Activated naive CD8-positive, alpha-beta T cell treated with anti-CD3 and anti-CD28 coated beads, Interleukin-2, amount 10 ng/mL, durations not matched to agents 7 days and 5 days (primary cell): ENCODE data around the gene EIF2B2. TPM values are rescaled to one million over a fixed set of nuclear protein-coding genes. Genes with fewer than 3 reads are reported as not detected.

Source experiments
- ATAC-seq: fragments of 150-1000 bp; cut with Tn5 transposase; one replicate; pipeline ENCODE4 v1.10.0; 2021; ENCODE audit warnings: low read depth, moderate library complexity
- POLR2A ChIA-PET: fragments of 350-600 bp; sonication (Branson Sonifier 250); formaldehyde crosslinking; loops from one replicate; lab custom pipeline; 2021; ENCODE audit warnings: antibody characterized with exemption; lab: Charles Lee
- DNase-seq: peaks from one replicate; pipeline ENCODE4 v3.0.0; 2021
- H3K27ac Mint-ChIP-seq: one replicate; pipeline ENCODE4 v1.8.0; 2022; ENCODE audit warnings: mild to moderate bottlenecking, mixed read lengths
- H3K27me3 Mint-ChIP-seq: one replicate; pipeline ENCODE4 v1.8.0; 2022; ENCODE audit warnings: mild to moderate bottlenecking, moderate library complexity, mixed read lengths
- H3K36me3 Mint-ChIP-seq: one replicate; pipeline ENCODE4 v1.8.0; 2021; ENCODE audit warnings: mild to moderate bottlenecking, mixed read lengths
- H3K4me1 Mint-ChIP-seq: one replicate; pipeline ENCODE4 v1.8.0; 2021; ENCODE audit warnings: mixed read lengths
- H3K4me3 Mint-ChIP-seq: one replicate; pipeline ENCODE4 v1.8.0; 2022; ENCODE audit warnings: mild to moderate bottlenecking, moderate library complexity, mixed read lengths
- H3K9me3 Mint-ChIP-seq: one replicate; pipeline ENCODE4 v1.8.0; 2021; ENCODE audit warnings: mixed read lengths
- total RNA-seq, 2 experiments: library from RNA; stranded (reverse); gene quantifications; one replicate each; pipeline ENCODE4 v1.2.3, GENCODE V29; 2021

Gene EIF2B2
- total RNA-seq, 2 experiments from 2014 or later, result 35.4 to 37.2 TPM

DNA sequence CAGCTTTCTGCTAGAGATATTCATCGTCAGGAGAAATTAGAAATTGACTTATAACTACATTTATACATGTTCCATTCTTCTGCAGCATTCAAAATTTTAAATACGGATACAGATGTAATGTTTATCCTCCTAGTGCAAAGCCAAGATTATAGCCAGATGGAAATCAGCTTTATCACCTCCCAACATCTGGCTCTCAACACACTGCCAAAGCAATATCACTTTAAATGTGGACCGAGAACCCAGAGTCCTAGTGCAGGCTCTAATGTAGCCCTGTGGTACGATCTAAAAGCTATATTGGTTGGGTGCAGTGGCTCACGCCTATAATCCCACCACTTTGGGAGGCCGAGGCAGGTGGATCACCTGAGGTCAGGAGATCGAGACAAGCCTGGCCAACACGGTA, 42.0 kb downstream of the EIF2B2 start:
- Mint-ChIP-seq H3K27me3 (no peaks in the 10 kb centered on the region), H3K4me1 (peaks cover 9% of the 10 kb centered on the region), H3K27ac (no peak overlapping the region), H3K4me3 (no peak overlapping the region), H3K9me3 (no peaks in the 10 kb centered on the region), H3K36me3 (peaks cover 17% of the 10 kb centered on the region)
- no peak for DNase-seq
- no peak for ATAC-seq
- POLR2A ChIA-PET, result no interaction called here

DNA sequence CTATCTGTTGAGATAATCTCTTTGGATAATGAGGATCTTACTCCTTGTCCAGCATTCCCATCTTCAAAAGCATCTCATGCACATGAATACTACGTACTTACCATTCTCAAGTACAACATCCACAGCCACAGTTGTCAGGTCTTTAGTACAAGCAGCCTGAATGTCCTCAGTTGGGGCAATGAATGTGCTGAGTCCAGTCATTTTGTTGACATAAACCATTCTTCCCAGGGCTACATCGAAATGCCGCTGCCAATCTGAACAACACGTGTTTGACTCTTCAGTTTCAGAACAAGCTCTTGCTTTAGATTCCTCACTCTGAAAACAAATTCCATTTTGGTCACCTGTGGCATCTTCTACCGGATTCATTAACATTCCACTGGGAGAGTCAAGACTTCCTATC, 43.6 kb downstream of the EIF2B2 start:
- no peak for ATAC-seq
- peaks cover 19% of the 10 kb centered on the region for H3K36me3 Mint-ChIP-seq
- DNase-seq, result no peak
- H3K4me1 Mint-ChIP-seq, result peaks cover 18% of the 10 kb centered on the region
- H3K27me3 Mint-ChIP-seq, result no peaks in the 10 kb centered on the region
- H3K27ac Mint-ChIP-seq, result no peak overlapping the region
- no peaks in the 10 kb centered on the region for H3K9me3 Mint-ChIP-seq
- POLR2A ChIA-PET, result no interaction called here
- H3K4me3 Mint-ChIP-seq, result no peak overlapping the region

DNA sequence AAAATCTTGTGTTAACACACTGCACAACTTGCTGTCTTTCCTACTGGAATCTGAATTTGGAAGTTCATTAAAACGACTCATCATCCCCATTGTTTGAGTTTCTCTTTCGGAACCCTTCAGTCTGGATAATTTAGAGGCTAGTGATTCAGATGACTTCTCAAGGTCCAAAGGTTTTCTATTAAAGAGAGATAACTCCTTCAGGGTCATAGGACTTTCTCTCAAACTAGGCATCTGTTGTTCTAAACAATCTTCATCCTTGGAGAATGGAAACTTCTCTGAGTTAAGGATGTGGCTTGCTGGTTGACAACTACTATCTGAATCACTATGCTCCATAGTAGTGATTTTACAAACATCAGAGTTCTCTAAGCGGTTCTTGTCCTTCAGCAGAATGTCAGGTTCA, 44.2 kb downstream of the EIF2B2 start:
- ATAC-seq, result no peak
- DNase-seq, result no peak
- peaks cover 19% of the 10 kb centered on the region for H3K36me3 Mint-ChIP-seq
- no peaks in the 10 kb centered on the region for H3K9me3 Mint-ChIP-seq
- POLR2A ChIA-PET, result no interaction called here
- no peak overlapping the region for H3K27ac Mint-ChIP-seq
- H3K4me1 Mint-ChIP-seq, result peaks cover 22% of the 10 kb centered on the region
- no peaks in the 10 kb centered on the region for H3K27me3 Mint-ChIP-seq
- H3K4me3 Mint-ChIP-seq, result no peak overlapping the region

DNA sequence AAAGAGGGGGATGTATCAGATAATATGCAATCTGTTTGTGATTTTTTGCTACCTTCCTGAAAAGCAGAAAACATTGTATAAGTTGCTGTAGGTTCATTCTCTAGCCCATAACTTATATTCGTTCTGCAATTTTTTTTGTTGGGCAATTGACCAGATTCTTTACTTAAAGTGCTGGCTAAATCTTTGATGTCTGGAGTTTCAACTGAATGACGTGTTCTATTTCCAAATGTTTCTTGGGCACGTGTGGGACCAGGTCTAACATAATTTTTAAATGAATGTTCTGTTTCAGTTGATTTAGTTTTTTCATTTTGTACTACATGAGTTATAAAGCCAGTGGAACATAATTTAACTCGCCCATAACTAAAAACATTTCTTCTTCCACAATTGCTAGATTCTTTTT, 44.8 kb downstream of the EIF2B2 start:
- POLR2A ChIA-PET, result no interaction called here
- H3K27me3 Mint-ChIP-seq, result no peaks in the 10 kb centered on the region
- H3K27ac Mint-ChIP-seq, result no peak overlapping the region
- H3K4me1 Mint-ChIP-seq, result peaks cover 22% of the 10 kb centered on the region
- no peaks in the 10 kb centered on the region for H3K9me3 Mint-ChIP-seq
- no peak for ATAC-seq
- no peak overlapping the region for H3K4me3 Mint-ChIP-seq
- H3K36me3 Mint-ChIP-seq, result peaks cover 21% of the 10 kb centered on the region
- no peak for DNase-seq

DNA sequence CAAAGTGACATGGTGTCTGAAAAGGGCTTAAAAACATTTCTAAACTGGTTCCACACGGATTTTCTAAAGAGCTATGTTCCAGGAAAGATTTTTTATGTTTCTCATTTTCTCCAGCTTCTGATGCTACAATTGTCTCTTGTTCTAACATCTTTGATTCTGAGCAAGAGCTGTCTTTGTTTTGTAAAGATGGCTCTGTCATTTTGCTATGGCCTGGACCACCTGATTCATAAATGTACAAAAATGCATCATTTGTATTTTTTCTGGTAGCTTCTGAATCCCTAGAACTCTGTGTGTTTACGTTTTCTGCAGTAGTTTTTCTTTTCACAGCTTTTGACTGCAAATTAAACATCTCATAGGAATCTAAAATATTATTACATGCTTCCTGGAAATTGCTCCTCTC, 45.4 kb downstream of the EIF2B2 start:
- Mint-ChIP-seq H3K27me3 (no peaks in the 10 kb centered on the region), H3K27ac (no peak overlapping the region), H3K4me3 (no peak overlapping the region), H3K4me1 (peaks cover 26% of the 10 kb centered on the region), H3K36me3 (peaks cover 21% of the 10 kb centered on the region), H3K9me3 (no peaks in the 10 kb centered on the region)
- POLR2A ChIA-PET, result no interaction called here
- ATAC-seq, result no peak
- no peak for DNase-seq

DNA sequence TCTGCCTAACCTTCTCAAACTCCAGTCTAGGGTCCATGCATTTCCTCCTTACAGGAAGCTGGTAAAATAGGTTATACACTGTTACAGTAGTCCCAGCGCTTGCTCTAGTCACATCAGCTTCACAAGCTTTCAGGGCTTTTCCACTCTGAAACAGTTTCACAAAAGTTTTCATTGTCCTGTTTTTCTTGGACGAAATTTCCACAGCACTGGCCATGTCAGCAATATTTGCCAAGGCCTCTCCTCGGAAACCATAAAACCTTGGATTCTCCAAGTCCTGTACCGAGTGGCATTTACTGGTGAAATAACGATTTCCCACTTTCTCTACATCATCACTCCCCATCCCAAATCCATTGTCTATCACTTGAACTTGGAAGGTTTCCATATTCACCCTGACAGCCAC, 46.4 kb downstream of the EIF2B2 start:
- ATAC-seq, result no peak
- no peaks in the 10 kb centered on the region for H3K9me3 Mint-ChIP-seq
- peaks cover 30% of the 10 kb centered on the region for H3K4me1 Mint-ChIP-seq
- H3K27me3 Mint-ChIP-seq, result no peaks in the 10 kb centered on the region
- H3K4me3 Mint-ChIP-seq, result no peak overlapping the region
- H3K36me3 Mint-ChIP-seq, result peaks cover 26% of the 10 kb centered on the region
- DNase-seq, result no peak
- no peak overlapping the region for H3K27ac Mint-ChIP-seq
- POLR2A ChIA-PET, result interaction anchor here (1.1 to 3.8 kb wide), 2 partner anchors 14 to 430 kb away, joined by 3 to 17 read pairs; partner anchors contain the start of gene ACYP1

DNA sequence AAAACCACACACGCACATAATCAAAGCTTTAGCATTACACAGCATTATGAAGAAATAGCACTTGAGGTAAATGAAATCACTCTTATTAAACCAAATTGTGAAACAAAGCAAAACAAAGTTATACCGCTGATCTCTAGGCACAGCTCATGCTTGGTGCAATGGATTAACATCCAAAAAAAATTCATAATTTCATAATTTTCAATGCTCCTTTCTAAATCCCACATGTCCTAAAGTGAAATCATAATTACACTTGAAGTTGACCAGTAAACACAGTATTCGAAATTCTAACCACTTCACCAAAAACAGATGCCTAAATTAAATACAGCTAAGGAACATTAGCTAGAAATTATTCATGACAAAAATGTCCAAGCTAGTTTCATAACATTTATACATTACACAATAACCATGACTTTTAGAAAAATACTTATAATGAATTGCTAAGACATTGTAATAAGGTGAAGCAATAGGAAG, 47.0 kb downstream of the EIF2B2 start:
- DNase-seq (no peak), ATAC-seq (no peak)
- Mint-ChIP-seq H3K4me3 (peak overlapping the region; percentile 90), H3K36me3 (peaks cover 29% of the 10 kb centered on the region), H3K4me1 (peaks cover 29% of the 10 kb centered on the region), H3K27ac (no peak overlapping the region), H3K9me3 (no peaks in the 10 kb centered on the region), H3K27me3 (no peaks in the 10 kb centered on the region)
- POLR2A ChIA-PET, result interaction anchor here (3.8 kb wide), 1 partner anchor 14 kb away, joined by 17 read pairs; the partner anchor contains the start of gene ACYP1

DNA sequence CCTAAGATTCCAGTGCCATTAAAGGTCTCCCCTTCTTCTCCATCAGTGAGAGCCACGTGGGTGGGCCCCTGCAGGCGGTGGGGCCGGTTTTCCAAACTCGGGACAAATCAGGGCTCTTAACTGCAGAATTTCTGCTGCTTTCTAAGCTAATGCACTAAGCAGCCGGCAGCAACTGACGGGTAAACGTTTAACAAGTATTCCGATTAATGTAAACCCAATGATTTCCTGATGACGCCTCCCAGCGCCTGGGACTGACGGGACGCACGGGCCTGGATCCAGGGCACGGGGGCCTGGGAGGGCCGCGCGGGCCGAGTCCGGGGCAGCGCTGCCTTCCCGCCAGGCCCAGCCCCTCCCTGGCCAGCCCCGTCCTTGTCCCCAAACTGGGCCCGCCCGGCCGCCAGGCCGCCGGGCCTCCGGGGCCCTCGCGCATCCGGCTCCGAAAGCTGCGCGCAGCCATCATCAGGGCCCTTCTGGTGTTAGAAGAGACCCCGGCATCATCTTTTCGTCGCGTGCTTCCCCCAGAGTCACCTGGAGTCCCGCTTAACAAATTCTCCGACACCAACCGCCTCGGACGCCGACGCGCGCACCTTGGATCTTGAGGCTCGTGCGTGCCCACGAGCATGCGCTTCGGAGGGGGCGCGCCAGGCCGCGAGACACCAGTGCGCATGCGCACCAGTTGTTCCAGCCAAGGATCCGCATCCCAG, 48.3 kb downstream of the EIF2B2 start, which contains the start of gene MLH3:
Gene MLH3 (minus strand): TSS at position 616 of the 704 bp plus-strand sequence. CDS start 1,812 bp downstream, outside the sequence.
- H3K27ac Mint-ChIP-seq, result peak within 1 kb of the TSS; percentile 82
- peak; percentile 79 for ATAC-seq
- no peaks in the 10 kb centered on the region for H3K27me3 Mint-ChIP-seq
- POLR2A ChIA-PET, result interaction anchor here (1.2 to 3.8 kb wide), 3 partner anchors 11 to 48 kb away, joined by 3 to 17 read pairs (median 4); partner anchors contain the start of gene ACYP1
- H3K4me3 Mint-ChIP-seq, result peak within 1 kb of the TSS; percentile 90
- H3K9me3 Mint-ChIP-seq, result no peaks in the 10 kb centered on the region
- H3K36me3 Mint-ChIP-seq, result peaks cover 37% of the 10 kb centered on the region
- peaks cover 28% of the 10 kb centered on the region for H3K4me1 Mint-ChIP-seq
- DNase-seq, result peak; percentile 85

DNA sequence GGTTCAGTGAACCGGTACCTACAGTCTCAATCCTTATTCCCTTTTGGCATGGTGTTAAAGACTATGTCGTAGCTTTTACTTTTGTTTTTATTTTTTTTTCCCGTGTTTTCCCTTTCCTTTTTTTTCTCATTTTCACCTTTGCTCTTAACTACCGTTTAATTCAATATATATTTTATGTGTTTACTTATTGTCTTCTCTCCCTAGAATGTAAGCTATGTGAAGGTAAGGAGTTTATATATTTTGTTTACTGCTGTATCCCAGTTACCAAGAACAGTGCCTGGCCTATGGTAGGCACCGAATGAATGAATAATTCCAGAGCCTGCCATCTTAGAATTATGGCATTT, 48.8 kb downstream of the EIF2B2 start:
- Mint-ChIP-seq H3K36me3 (peaks cover 36% of the 10 kb centered on the region), H3K9me3 (no peaks in the 10 kb centered on the region), H3K4me3 (peak overlapping the region; percentile 90), H3K4me1 (peaks cover 30% of the 10 kb centered on the region), H3K27ac (peak overlapping the region; percentile 82), H3K27me3 (no peaks in the 10 kb centered on the region)
- ATAC-seq (no peak), DNase-seq (no peak)
- POLR2A ChIA-PET, result interaction anchor here (0.6 to 3.8 kb wide), 4 partner anchors 10 to 235 kb away, joined by 3 to 17 read pairs (median 4); partner anchors contain the start of gene ACYP1

DNA sequence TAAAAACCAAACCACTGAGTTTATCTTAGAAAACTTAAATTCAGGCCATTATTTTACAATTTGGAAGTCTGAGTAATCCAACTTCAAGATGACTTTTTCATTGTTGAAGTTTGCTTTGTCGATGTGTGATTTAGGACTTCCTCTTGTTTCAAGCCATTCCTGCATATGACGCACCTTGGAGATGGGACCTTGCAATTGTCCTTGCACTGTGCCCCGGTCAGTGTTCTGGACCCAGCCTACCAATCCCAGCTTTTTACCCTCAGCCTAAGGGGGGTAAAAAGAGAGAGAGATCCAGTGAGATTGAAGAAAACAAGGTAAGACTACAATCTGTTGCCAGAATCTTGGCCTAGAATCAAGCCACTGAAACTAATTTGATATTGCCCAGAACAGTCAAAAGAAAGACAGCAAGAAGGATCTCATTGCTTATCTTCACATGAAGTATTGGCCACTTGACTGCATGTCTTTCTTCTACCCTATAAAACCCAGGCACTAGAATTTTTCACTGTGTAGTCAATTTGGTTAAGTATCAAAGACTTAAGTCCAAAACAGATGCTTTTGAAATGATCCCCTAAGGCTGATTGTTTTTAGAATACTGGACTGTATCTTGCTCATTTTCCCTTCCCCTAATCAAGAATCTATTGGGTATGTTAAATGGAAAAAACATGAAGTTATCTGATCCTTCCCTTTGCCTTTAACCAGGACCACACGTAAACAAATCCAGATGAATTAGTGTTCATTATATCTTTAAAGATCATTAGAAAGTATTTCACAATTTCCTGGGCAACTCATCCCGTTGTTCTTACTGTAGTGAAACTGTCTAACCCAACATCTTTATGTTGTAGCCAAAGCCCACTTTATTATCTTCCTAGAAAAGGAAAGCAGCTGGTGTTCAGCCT, 50.9 kb downstream of the EIF2B2 start:
- POLR2A ChIA-PET, result no interaction called here
- Mint-ChIP-seq H3K4me1 (peaks cover 36% of the 10 kb centered on the region), H3K9me3 (no peaks in the 10 kb centered on the region), H3K27me3 (no peaks in the 10 kb centered on the region), H3K36me3 (peaks cover 38% of the 10 kb centered on the region), H3K4me3 (no peak overlapping the region), H3K27ac (no peak overlapping the region)
- ATAC-seq (no peak), DNase-seq (no peak)

DNA sequence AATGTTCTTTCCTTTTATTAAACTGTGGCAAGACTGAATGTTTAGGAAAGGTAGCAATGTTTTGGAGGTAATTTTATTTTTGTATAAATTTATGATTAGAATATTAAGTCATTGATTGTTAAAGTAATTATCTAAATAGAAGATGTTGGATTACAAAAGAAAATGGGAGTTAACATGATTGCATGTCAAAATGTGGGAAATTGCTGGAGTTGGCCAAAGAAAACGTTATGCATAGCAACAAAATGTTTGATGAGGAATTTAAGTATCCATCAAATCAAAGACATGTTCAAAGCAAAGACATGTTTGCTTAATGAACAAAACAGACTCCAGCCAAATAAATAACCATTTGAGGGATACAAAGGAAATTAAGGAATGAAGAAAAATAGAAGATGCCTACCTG, 51.7 kb downstream of the EIF2B2 start:
- ATAC-seq (no peak), DNase-seq (no peak)
- Mint-ChIP-seq H3K9me3 (no peaks in the 10 kb centered on the region), H3K4me3 (no peak overlapping the region), H3K36me3 (peaks cover 42% of the 10 kb centered on the region), H3K27me3 (no peaks in the 10 kb centered on the region), H3K27ac (no peak overlapping the region), H3K4me1 (peaks cover 40% of the 10 kb centered on the region)
- POLR2A ChIA-PET, result interaction anchor here (0.6 kb wide), 1 partner anchor 117 kb away, joined by 3 read pairs; no protein-coding TSS in a partner anchor

DNA sequence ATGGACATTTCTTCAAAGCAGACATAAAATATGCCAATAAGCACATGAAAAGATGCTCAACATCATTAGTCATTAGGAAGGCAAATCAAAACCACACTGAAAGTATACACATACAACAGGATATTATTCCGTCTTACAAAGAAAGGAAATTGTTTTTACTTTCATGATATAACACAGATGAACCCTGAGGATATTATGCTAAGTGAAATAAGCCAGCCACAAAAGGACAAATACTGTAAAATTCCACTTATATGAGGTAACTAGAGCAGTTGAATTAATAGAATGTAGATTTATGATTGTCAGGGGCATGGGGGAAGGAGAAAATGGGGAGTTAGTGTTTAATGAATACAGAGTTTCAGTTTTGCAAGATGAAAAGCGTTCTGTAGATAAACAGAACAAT, 56.9 kb downstream of the EIF2B2 start:
- peaks cover 41% of the 10 kb centered on the region for H3K4me1 Mint-ChIP-seq
- ATAC-seq (no peak), DNase-seq (no peak)
- peaks cover 2% of the 10 kb centered on the region for H3K9me3 Mint-ChIP-seq
- H3K36me3 Mint-ChIP-seq, result peaks cover 44% of the 10 kb centered on the region
- no peak overlapping the region for H3K27ac Mint-ChIP-seq
- H3K4me3 Mint-ChIP-seq, result no peak overlapping the region
- H3K27me3 Mint-ChIP-seq, result no peaks in the 10 kb centered on the region
- POLR2A ChIA-PET, result no interaction called here

DNA sequence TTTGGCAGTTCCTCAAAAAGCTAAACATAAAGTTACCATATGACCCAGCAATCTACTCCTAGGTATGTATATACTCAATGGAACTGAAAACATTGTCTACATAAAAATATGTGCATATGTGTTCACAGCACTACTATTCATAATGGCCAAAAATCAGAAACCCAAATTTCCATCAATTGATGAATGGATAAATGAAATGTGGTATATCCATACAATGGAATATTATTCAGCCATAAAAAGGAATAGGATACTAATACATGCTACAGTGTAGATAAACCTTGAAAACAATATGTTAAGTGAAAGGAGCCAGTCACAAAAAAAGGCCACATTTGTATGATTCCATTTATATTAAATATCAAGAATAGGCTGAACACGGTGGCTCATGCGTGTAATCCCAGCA, 57.7 kb downstream of the EIF2B2 start:
- Mint-ChIP-seq H3K27me3 (no peaks in the 10 kb centered on the region), H3K9me3 (peaks cover 2% of the 10 kb centered on the region), H3K36me3 (peaks cover 40% of the 10 kb centered on the region), H3K27ac (no peak overlapping the region), H3K4me1 (peaks cover 42% of the 10 kb centered on the region), H3K4me3 (no peak overlapping the region)
- DNase-seq, result no peak
- ATAC-seq, result no peak
- POLR2A ChIA-PET, result no interaction called here
